OCI-LY7 (cell line): ENCODE results near the gene TNFAIP8L2.

Experiments
- EZH2phosphoT487 ChIP-seq: fragments of 200-600 bp; sonication (generic); IDR thresholded peaks from 2 replicates; pipeline ENCODE4 v1.6.1; 2018; ENCODE audit warnings: low read depth, borderline replicate concordance, mild to moderate bottlenecking, mixed run types, antibody characterized with exemption, low read length, moderate library complexity, mixed read lengths
- TF ChIP-seq, protein P1 (sequence below): fragments of 200-600 bp; sonication (generic); conservative IDR thresholded peaks from 2 replicates; pipeline ENCODE4 v1.5.1; 2014; ENCODE audit warnings: mild to moderate bottlenecking, antibody characterized with exemption, low read length, moderate library complexity, mixed read lengths

DNA sequence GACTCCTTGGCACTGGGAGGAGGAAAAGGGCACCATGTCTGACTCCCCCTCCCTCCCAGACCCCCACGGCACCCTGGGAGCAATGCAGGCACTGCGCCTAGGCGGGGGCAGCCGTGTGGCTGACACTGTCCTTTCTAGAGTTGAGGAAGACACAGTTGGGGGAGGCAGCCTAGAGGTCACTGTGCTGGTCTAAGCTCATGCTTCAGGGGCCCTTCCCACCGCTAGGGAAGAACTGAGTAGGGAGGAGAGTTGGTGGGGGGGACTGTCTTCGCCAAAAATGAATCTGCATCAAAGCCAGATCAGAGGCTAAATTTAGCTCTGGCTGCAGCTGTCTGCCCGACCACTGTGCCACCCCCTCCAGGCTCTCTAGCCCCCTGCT lies 13.4 kb upstream of the TNFAIP8L2 start:
- TF ChIP-seq, protein P1, sequence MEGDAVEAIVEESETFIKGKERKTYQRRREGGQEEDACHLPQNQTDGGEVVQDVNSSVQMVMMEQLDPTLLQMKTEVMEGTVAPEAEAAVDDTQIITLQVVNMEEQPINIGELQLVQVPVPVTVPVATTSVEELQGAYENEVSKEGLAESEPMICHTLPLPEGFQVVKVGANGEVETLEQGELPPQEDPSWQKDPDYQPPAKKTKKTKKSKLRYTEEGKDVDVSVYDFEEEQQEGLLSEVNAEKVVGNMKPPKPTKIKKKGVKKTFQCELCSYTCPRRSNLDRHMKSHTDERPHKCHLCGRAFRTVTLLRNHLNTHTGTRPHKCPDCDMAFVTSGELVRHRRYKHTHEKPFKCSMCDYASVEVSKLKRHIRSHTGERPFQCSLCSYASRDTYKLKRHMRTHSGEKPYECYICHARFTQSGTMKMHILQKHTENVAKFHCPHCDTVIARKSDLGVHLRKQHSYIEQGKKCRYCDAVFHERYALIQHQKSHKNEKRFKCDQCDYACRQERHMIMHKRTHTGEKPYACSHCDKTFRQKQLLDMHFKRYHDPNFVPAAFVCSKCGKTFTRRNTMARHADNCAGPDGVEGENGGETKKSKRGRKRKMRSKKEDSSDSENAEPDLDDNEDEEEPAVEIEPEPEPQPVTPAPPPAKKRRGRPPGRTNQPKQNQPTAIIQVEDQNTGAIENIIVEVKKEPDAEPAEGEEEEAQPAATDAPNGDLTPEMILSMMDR, result no peak
- no peak for TF ChIP-seq EZH2phosphoT487
